ENCODE data around the gene CD79B.
"Not testable (repeated sequence)": the region's sequence is repeated elsewhere in the genome, so short reads cannot be mapped to it uniquely, and the experiment has no call there.

DNA sequence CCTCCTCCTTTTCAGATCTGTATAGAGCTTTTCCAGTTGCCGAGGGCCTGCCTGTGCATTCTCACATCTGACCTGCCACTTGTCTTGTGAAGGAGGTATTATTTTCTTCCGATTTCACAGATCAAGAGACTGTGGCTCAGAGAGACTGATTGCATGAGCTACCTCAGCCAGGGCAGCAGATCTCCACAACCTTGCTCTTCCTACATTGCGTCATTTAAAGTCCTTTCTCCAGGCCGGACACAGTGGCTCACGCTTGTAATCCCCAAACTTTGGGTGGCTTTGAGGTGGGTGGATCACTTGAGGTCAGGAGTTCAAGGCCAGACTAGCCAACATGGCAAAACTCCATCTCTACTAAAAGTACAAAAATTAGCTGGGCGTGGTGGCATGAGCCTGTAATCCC, 12.1 kb downstream of the CD79B start:
- not testable (repeated sequence) for TF ChIP-seq POLR2A (IDR thresholded peaks at IDR 0.05; ENCODE audit: low read depth, low read length); TAF1 (IDR thresholded peaks at IDR 0.05; ENCODE audit: low read depth, low read length); PAX5 (IDR thresholded peaks at IDR 0.05; ENCODE audit: insufficient read depth, low read length, severe bottlenecking); POLR2AphosphoS5 (IDR thresholded peaks at IDR 0.05; ENCODE audit: low read depth, low read length); POU2F2 (IDR thresholded peaks at IDR 0.05; ENCODE audit: low read depth, low read length); SPI1 (IDR thresholded peaks at IDR 0.05; ENCODE audit: low read depth, low read length)

Data from GM12891 (cell line).